Measurements from ENCODE around the gene UIMC1. TPM values are rescaled to one million over a fixed set of nuclear protein-coding genes. Genes with fewer than 3 reads are reported as not detected.

Gene UIMC1
- total and polyA plus RNA-seq, 2 of the 4 experiments (the other 2 are of a cell fraction) = 19.5 to 27.6 TPM

DNA sequence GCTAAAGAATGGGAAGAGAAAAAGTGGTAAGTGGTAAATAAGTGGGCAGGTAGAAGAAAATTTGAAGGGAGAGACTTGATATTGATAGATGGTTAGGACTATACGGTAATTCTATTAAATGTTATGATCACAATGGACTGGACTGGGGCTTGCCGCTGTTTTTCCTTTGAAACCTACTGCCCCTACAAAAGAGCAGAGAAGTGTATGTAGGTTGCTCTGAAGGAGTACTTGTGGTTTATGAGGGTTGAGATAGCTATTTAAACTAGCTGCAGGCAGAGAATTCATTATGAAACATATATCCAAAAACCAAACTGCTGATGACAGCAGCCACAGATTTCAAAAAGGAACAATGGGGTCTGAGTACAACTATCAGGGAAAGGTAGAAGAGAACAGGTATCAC, 90.7 kb downstream of the UIMC1 start:
- H4K91ac ChIP-seq (ENCODE audit: insufficient read depth, low read depth, low read length) = no peak overlapping the region
- H4K8ac ChIP-seq (ENCODE audit: low read depth in 2 of 2, low read length in 2 of 2) = no peak overlapping the region
- H2AK9ac ChIP-seq (replicated peaks; ENCODE audit: low read depth, low read length, poor library complexity) = no peak overlapping the region
- peaks cover 3% of the 10 kb centered on the region; the same call in 1 of the 2 replicates for H3K9me1 ChIP-seq (ENCODE audit: insufficient read depth, low read length)
- no peak overlapping the region for H3K4me3 ChIP-seq (ENCODE audit: insufficient read depth, low read depth, low read length)
- H3K4me1 ChIP-seq (ENCODE audit: control insufficient read depth, insufficient read depth, low read length) = no peaks in the 10 kb centered on the region
- H4K20me1 ChIP-seq (ENCODE audit: insufficient read depth, low read length) = peaks cover 10% of the 10 kb centered on the region
- H3K4me2 ChIP-seq (ENCODE audit: low read depth, low read length) = no peak overlapping the region
- no peak overlapping the region for H3K27ac ChIP-seq (ENCODE audit: insufficient read depth, low read length)
- no peaks in the 10 kb centered on the region for H3K27me3 ChIP-seq (ENCODE audit: control insufficient read depth, insufficient read depth, low read length)
- no peaks in the 10 kb centered on the region for H3K9me3 ChIP-seq (ENCODE audit: control insufficient read depth, insufficient read depth, low read length)
- H3K56ac ChIP-seq (ENCODE audit: extremely low read depth, insufficient read depth, low read length) = no peak overlapping the region
- no peak overlapping the region for H2AK5ac ChIP-seq (ENCODE audit: low read depth, low read length)
- H3K18ac ChIP-seq (ENCODE audit: low read depth, low read length) = no peak overlapping the region
- ChIA-PET CTCF (no interaction called here), POLR2A (ENCODE audit: unreplicated experiment) (interaction anchor here (0.5 to 1.0 kb wide), 3 partner anchors 12 to 243 kb away, joined by 3 to 17 read pairs (median 6); no protein-coding TSS in a partner anchor)
- no peak overlapping the region for H2AFZ ChIP-seq (replicated peaks; ENCODE audit: low read length, poor library complexity)
- no peak overlapping the region for H2BK5ac ChIP-seq (ENCODE audit: low read depth, low read length, poor library complexity, severe bottlenecking)
- no peak overlapping the region for H4K5ac ChIP-seq (ENCODE audit: low read depth, low read length)
- dilution Hi-C loops (cut with HindIII; ENCODE audit: low sequenced_read_pairs, unreplicated experiment) = no loop called here
- intact Hi-C loops (cut with micrococcal nuclease) = no loop called here
- peaks cover 4% of the 10 kb centered on the region; the same call in 1 of the 2 replicates for H3K36me3 ChIP-seq (ENCODE audit: control insufficient read depth, insufficient read depth, low read length)
- H3K23ac ChIP-seq (ENCODE audit: low read depth, low read length) = no peak overlapping the region
- no peak overlapping the region for H3K14ac ChIP-seq (replicated peaks; ENCODE audit: low read depth, low read length)
- no peak overlapping the region for H2BK15ac ChIP-seq (ENCODE audit: low read depth, low read length)
- no TSS peak for BruUV-seq (replicated peaks)
- no peak overlapping the region for H2BK120ac ChIP-seq (ENCODE audit: low read depth, low read length)
- no peak for ATAC-seq (ENCODE audit: low read depth)
- TF ChIP-seq RAD21 (IDR thresholded peaks at IDR 0.05; ENCODE audit: low read length) (no peak), CHD1 (IDR thresholded peaks at IDR 0.05; ENCODE audit: low read depth, low read length) (no peak), BHLHE40 (IDR thresholded peaks at IDR 0.05; ENCODE audit: low read depth, low read length) (no peak), NFE2L2 (IDR thresholded peaks at IDR 0.05; ENCODE audit: low read depth, low read length) (no peak), MAFK (IDR thresholded peaks at IDR 0.05; ENCODE audit: low read depth, low read length) (no peak)
- WGBS, 2 experiments (ENCODE audit: extremely low coverage in 2 of 2, insufficient read length in 1 of 2) = no CpG with 5 or more reads among the region's 2 CpGs
- no peak overlapping the region for H2BK20ac ChIP-seq (ENCODE audit: low read depth, low read length)
- in situ Hi-C loops (cut with MboI; ENCODE audit: low sequenced_read_pairs) = no loop called here
- DNase-seq = no peak
- no peak overlapping the region for H3K9ac ChIP-seq (ENCODE audit: low read depth, low read length)
- H3K79me1 ChIP-seq (ENCODE audit: low read depth in 1 of 2, low read length in 2 of 2) = peaks cover 28 to 29% of the 10 kb centered on the region in 2 experiments
- H3K4ac ChIP-seq (ENCODE audit: low read depth, low read length) = no peak overlapping the region

Data from IMR-90 (cell line).